Measurements from ENCODE around the gene WDR3. TPM values are rescaled to one million over a fixed set of nuclear protein-coding genes. Genes with fewer than 3 reads are reported as not detected.
A peak's percentile ranks its signal among the peaks of the same experiment; 100 is the strongest.

The WDR3 gene
- total RNA-seq, 1 donor from 2014 or later, result 16.8 TPM

GRCh38 chr1:117952386-117952785 is 22.8 kb downstream of the WDR3 start:
- H3K27me3 ChIP-seq, result no peaks in the 10 kb centered on the region
- H3K36me3 ChIP-seq, result peaks cover 97% of the 10 kb centered on the region
- no peak overlapping the region for H3K4me3 ChIP-seq
- DNase-seq (no peak), ATAC-seq (no peak)
- H3K9me3 ChIP-seq, result no peaks in the 10 kb centered on the region
- intact Hi-C loops (cut with DNase I), result no loop called here
- H3K27ac ChIP-seq, result no peak overlapping the region
- TF ChIP-seq CTCF (IDR thresholded peaks at IDR 0.05), result no peak
- no peaks in the 10 kb centered on the region for H3K4me1 ChIP-seq

DNA sequence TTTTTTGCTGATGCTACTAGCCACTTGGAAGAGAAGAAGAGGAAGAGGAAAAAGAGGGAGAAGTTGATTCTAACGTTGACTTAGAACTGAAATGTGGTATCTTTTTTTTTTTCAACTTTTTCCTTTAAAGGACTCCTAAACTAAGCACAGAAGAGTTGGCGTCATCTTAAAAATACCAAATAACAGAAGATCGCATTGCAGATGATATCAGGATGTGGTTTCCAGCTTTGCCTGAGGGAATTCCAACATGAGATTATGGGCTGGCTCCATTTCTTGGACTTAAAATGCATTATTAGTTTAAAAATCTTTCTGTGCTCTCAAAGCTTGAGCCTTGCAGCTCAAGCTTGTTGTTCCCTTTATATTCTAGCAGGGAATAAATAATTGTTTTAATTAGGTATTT is 29.8 kb downstream of the WDR3 start:
- Histone ChIP-seq H3K4me1 (no peaks in the 10 kb centered on the region), H3K36me3 (peaks cover 72% of the 10 kb centered on the region), H3K27ac (no peak overlapping the region), H3K4me3 (no peak overlapping the region), H3K9me3 (no peaks in the 10 kb centered on the region), H3K27me3 (no peaks in the 10 kb centered on the region)
- ATAC-seq (no peak), DNase-seq (no peak)
- intact Hi-C loops (cut with DNase I), result no loop called here
- no peak for TF ChIP-seq CTCF (IDR thresholded peaks at IDR 0.05)

- H3K36me3 ChIP-seq, result peaks cover 23% of the 10 kb centered on the region
- H3K4me1 ChIP-seq, result no peaks in the 10 kb centered on the region
- H3K4me3 ChIP-seq, result no peak overlapping the region
- DNase-seq (no peak), ATAC-seq (no peak)
- H3K9me3 ChIP-seq, result no peaks in the 10 kb centered on the region
- intact Hi-C loops (cut with DNase I), result no loop called here
- H3K27ac ChIP-seq, result no peak overlapping the region
- TF ChIP-seq CTCF (IDR thresholded peaks at IDR 0.05), result no peak
- H3K27me3 ChIP-seq, result no peaks in the 10 kb centered on the region
Measured at GRCh38 chr1:117964290-117965038, 34.9 kb downstream of the WDR3 start.

DNA sequence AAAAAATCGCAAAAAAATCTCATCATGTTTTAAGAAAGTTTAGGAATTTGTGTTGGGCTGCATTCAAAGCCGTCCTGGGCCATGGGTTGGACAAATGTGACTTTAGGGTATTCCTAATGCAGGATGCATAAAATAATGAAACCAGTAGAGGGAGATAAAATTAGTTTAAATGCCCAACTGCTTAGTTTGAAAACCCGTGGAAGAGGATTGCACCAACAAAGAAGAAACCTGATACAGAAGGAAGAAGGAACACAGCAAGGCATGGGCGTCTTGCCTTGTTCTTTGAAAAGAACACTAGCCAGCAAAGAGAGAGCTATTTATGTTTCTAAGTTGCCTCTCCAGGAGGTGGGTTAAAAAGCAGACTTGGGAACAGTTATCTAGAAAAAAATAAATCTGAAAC is 37.9 kb downstream of the WDR3 start:
- peak; percentile 23 for ATAC-seq
- H3K9me3 ChIP-seq, result no peaks in the 10 kb centered on the region
- TF ChIP-seq CTCF (IDR thresholded peaks at IDR 0.05), result peak; percentile 20
- intact Hi-C loops (cut with DNase I), result no loop called here
- H3K36me3 ChIP-seq, result no peaks in the 10 kb centered on the region
- H3K27ac ChIP-seq, result no peak overlapping the region
- H3K27me3 ChIP-seq, result no peaks in the 10 kb centered on the region
- H3K4me3 ChIP-seq, result no peak overlapping the region
- no peaks in the 10 kb centered on the region for H3K4me1 ChIP-seq
- DNase-seq, result no peak

GRCh38 chr1:117967881-117968280 is 38.3 kb downstream of the WDR3 start:
- DNase-seq (no peak), ATAC-seq (peak; percentile 32)
- Histone ChIP-seq H3K36me3 (no peaks in the 10 kb centered on the region), H3K9me3 (no peaks in the 10 kb centered on the region), H3K27me3 (no peaks in the 10 kb centered on the region), H3K27ac (no peak overlapping the region), H3K4me1 (no peaks in the 10 kb centered on the region), H3K4me3 (no peak overlapping the region)
- TF ChIP-seq CTCF (IDR thresholded peaks at IDR 0.05), result no peak
- intact Hi-C loops (cut with DNase I), result no loop called here

DNA sequence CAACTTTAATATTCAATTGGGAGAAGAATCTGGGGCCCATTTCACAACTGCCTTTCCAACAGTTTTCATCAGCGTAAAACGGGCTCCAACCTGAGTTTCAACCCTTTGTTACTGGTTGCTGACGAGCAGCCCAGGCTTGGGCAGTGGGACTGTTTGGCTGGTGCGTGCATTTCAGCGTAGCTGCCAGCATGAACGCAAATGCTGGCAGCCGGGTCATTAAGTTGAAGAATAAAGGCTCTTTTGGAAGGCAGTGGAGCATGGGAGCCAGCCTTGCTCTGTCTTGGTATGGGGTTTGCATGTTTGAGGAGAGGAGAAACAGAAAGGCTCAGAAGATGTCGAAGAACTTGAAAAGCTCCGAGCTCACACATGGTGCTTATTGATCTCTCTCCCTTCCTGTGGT is 40.7 kb downstream of the WDR3 start:
- TF ChIP-seq CTCF (IDR thresholded peaks at IDR 0.05), result no peak
- Histone ChIP-seq H3K4me1 (no peaks in the 10 kb centered on the region), H3K27me3 (no peaks in the 10 kb centered on the region), H3K27ac (no peak overlapping the region), H3K9me3 (no peaks in the 10 kb centered on the region), H3K36me3 (no peaks in the 10 kb centered on the region), H3K4me3 (no peak overlapping the region)
- DNase-seq (no peak), ATAC-seq (no peak)
- intact Hi-C loops (cut with DNase I), result no loop called here

Measured in upper lobe of right lung (tissue), 1 donor.